HEK293 (cell line): Measurements from ENCODE around the gene ATOH8.

Experiments used
- CTCF ChIA-PET: fragments of 350-600 bp; formaldehyde crosslinking; extraction: SDS; loops from one replicate; lab custom pipeline; 2021; ENCODE audit warnings: antibody characterized with exemption; lab: Yijun Ruan, JAX
- POLR2A ChIA-PET: fragments of 300-600 bp; formaldehyde crosslinking; extraction: SDS; loops from one replicate; lab custom pipeline; 2020; ENCODE audit warnings: antibody characterized with exemption, inconsistent platforms; lab: Yijun Ruan, JAX
- H3K27ac ChIP-seq: fragments of 200-500 bp; sonication (Bioruptor generic); 2 replicates; pipeline ENCODE4 v1.5.1; 2014; ENCODE audit warnings: low read depth, low read length, control low read depth, inconsistent platforms; ENCODE audit errors: extremely low read depth
- H3K36me3 ChIP-seq, 2 experiments: fragments of 200-500 bp in 1 of 2; sonication (Bioruptor generic) in 1 of 2; 1 replicate in 1 of 2; 2 replicates in 1 of 2; pipeline ENCODE4 v1.5.1; 2014 to 2017; ENCODE audit warnings: inconsistent platforms in 2 of 2, low read length in 2 of 2; ENCODE audit not compliant: control insufficient read depth in 2 of 2, insufficient read depth in 1 of 2
- H3K4me1 ChIP-seq: fragments of 200-500 bp; sonication (Bioruptor generic); 2 replicates; pipeline ENCODE4 v1.5.1; 2014; ENCODE audit warnings: mild to moderate bottlenecking, low read length, inconsistent platforms; ENCODE audit not compliant: control insufficient read depth, insufficient read depth
- H3K4me3 ChIP-seq: 2 replicates; pipeline ENCODE4 v1.5.1; 2011; ENCODE audit warnings: low read depth, mild to moderate bottlenecking, control low read depth, low read length, moderate library complexity
- H3K9me3 ChIP-seq: fragments of 200-500 bp; sonication (Bioruptor generic); 2 replicates; pipeline ENCODE4 v1.5.1; 2014; ENCODE audit warnings: low read depth, low read length, inconsistent platforms; ENCODE audit not compliant: control insufficient read depth, insufficient read depth
- EGR2 ChIP-seq: fragments of 450-650 bp; formaldehyde crosslinking; IDR thresholded peaks from 2 replicates; pipeline ENCODE4 v1.5.1; 2016; ENCODE audit warnings: low read depth, missing biosample characterization, missing genetic modification characterization
- KLF9 ChIP-seq: fragments of 450-650 bp; formaldehyde crosslinking; IDR thresholded peaks from 2 replicates; pipeline ENCODE4 v1.5.1; 2016; ENCODE audit warnings: missing biosample characterization, missing genetic modification characterization, low read depth
- OVOL3 ChIP-seq: fragments of 450-650 bp; formaldehyde crosslinking; IDR thresholded peaks from 2 replicates; pipeline ENCODE4 v1.5.1; 2016; ENCODE audit warnings: missing biosample characterization, missing genetic modification characterization
- PBX3 ChIP-seq: sonication (generic); formaldehyde crosslinking; IDR thresholded peaks from 2 replicates; pipeline ENCODE4 v1.8.1; 2022; ENCODE audit warnings: mild to moderate bottlenecking, moderate library complexity, missing genetic modification reagents
- SP3 ChIP-seq: fragments of 450-650 bp; formaldehyde crosslinking; IDR thresholded peaks from 2 replicates; pipeline ENCODE4 v1.5.1; 2016; ENCODE audit warnings: missing biosample characterization, missing genetic modification characterization
- YY1 ChIP-seq: fragments of 450-650 bp; formaldehyde crosslinking; IDR thresholded peaks from 2 replicates; pipeline ENCODE4 v1.5.1; 2018; ENCODE audit warnings: missing biosample characterization, missing genetic modification characterization
- ZBTB48 ChIP-seq: fragments of 450-650 bp; formaldehyde crosslinking; IDR thresholded peaks from 2 replicates; pipeline ENCODE4 v1.5.1; 2016; ENCODE audit warnings: missing biosample characterization, missing genetic modification characterization
- ZBTB8A ChIP-seq: fragments of 450-650 bp; formaldehyde crosslinking; IDR thresholded peaks from 2 replicates; pipeline ENCODE4 v1.5.1; 2016; ENCODE audit warnings: missing biosample characterization, missing genetic modification characterization
- ZNF133 ChIP-seq: fragments of 450-650 bp; formaldehyde crosslinking; IDR thresholded peaks from 2 replicates; pipeline ENCODE4 v1.5.1; 2016; ENCODE audit warnings: missing biosample characterization, missing genetic modification characterization
- ZNF175 ChIP-seq: fragments of 450-650 bp; formaldehyde crosslinking; IDR thresholded peaks from 2 replicates; pipeline ENCODE4 v1.5.1; 2016; ENCODE audit warnings: missing biosample characterization, missing genetic modification characterization
- ZNF280D ChIP-seq: fragments of 450-650 bp; formaldehyde crosslinking; IDR thresholded peaks from 2 replicates; pipeline ENCODE4 v1.5.1; 2016; ENCODE audit warnings: missing biosample characterization, missing genetic modification characterization
- ZNF513 ChIP-seq: fragments of 450-650 bp; IDR thresholded peaks from 2 replicates; pipeline ENCODE4 v1.5.1; 2018; ENCODE audit warnings: missing biosample characterization, missing genetic modification characterization
- ZNF530 ChIP-seq: fragments of 450-650 bp; formaldehyde crosslinking; IDR thresholded peaks from 2 replicates; pipeline ENCODE4 v1.5.1; 2016; ENCODE audit warnings: low read depth, missing biosample characterization, missing genetic modification characterization
- ZNF544 ChIP-seq: fragments of 450-650 bp; formaldehyde crosslinking; IDR thresholded peaks from 2 replicates; pipeline ENCODE4 v1.5.0; 2017; ENCODE audit warnings: missing biosample characterization, missing genetic modification characterization
- ZNF571 ChIP-seq: fragments of 450-650 bp; formaldehyde crosslinking; IDR thresholded peaks from 2 replicates; pipeline ENCODE4 v1.5.0; 2017; ENCODE audit warnings: missing biosample characterization, missing genetic modification characterization
- ZNF580 ChIP-seq: fragments of 450-650 bp; formaldehyde crosslinking; IDR thresholded peaks from 2 replicates; pipeline ENCODE4 v1.5.1; 2016; ENCODE audit warnings: missing biosample characterization, missing genetic modification characterization
- ZNF768 ChIP-seq: fragments of 450-650 bp; formaldehyde crosslinking; IDR thresholded peaks from 2 replicates; pipeline ENCODE4 v1.5.1; 2018; ENCODE audit warnings: missing biosample characterization, mild to moderate bottlenecking, missing genetic modification characterization
- ZSCAN16 ChIP-seq: fragments of 450-650 bp; formaldehyde crosslinking; IDR thresholded peaks from 2 replicates; pipeline ENCODE4 v1.5.1; 2016; ENCODE audit warnings: missing biosample characterization, missing genetic modification characterization
- ZSCAN23 ChIP-seq: fragments of 450-650 bp; formaldehyde crosslinking; IDR thresholded peaks from 2 replicates; pipeline ENCODE4 v1.5.1; 2016; ENCODE audit warnings: missing biosample characterization, missing genetic modification characterization
- ZSCAN30 ChIP-seq: fragments of 450-650 bp; IDR thresholded peaks from 2 replicates; pipeline ENCODE4 v1.5.1; 2018; ENCODE audit warnings: missing biosample characterization, mild to moderate bottlenecking, missing genetic modification characterization, moderate library complexity
- ZXDB ChIP-seq: fragments of 450-650 bp; formaldehyde crosslinking; IDR thresholded peaks from 2 replicates; pipeline ENCODE4 v1.5.1; 2016; ENCODE audit warnings: missing biosample characterization, missing genetic modification characterization

The ATOH8 gene

GRCh38 chr2:85765081-85765731 lies 11.4 kb downstream of the ATOH8 start (continued):
- TF ChIP-seq ZNF580 (tag by site-specific recombination), result no peak
- 0 out of 2 replicates have a peak, but pooled peaks have one; percentile 9 for TF ChIP-seq ZBTB48 (tag by site-specific recombination)
- TF ChIP-seq ZNF530 (tag by site-specific recombination), result no peak
- no peak for TF ChIP-seq ZXDB
- no peak for TF ChIP-seq PBX3
- no peak for TF ChIP-seq OVOL3
- peak; percentile 88 for TF ChIP-seq EGR2 (tag by site-specific recombination)
- no peak for TF ChIP-seq ZNF768 (tag by site-specific recombination)
- TF ChIP-seq ZSCAN23, result no peak

- TF ChIP-seq SP3, result no peak
- TF ChIP-seq ZNF544 (tag by site-specific recombination), result no peak
- no peak for TF ChIP-seq ZNF513
- TF ChIP-seq ZBTB8A, result no peak
- TF ChIP-seq ZNF175 (tag by site-specific recombination), result no peak
- TF ChIP-seq ZSCAN16, result no peak
- no peak for TF ChIP-seq ZNF571 (tag by site-specific recombination)
- no peak for TF ChIP-seq ZNF133
- no peak for TF ChIP-seq ZNF280D
- TF ChIP-seq YY1 (tag by site-specific recombination), result no peak
- TF ChIP-seq ZSCAN30 (tag by site-specific recombination), result no peak
- TF ChIP-seq KLF9 (tag by site-specific recombination), result no peak
- ChIA-PET CTCF (interaction anchor here (0.9 to 8.0 kb wide), 3 partner anchors 8 to 37 kb away, joined by 4 to 57 read pairs (median 8); partner anchors contain the start of gene ATOH8), POLR2A (no interaction called here)
- no peak overlapping the region for H3K4me3 ChIP-seq
- peaks cover 20% of the 10 kb centered on the region for H3K4me1 ChIP-seq
- H3K36me3 ChIP-seq, result no peaks in the 10 kb centered on the region
- no peak overlapping the region; the same call in 1 of the 2 replicates for H3K27ac ChIP-seq
- no peaks in the 10 kb centered on the region for H3K9me3 ChIP-seq
Measured at GRCh38 chr2:85766229-85766628, 12.4 kb downstream of the ATOH8 start.
